Measurements from ENCODE around the gene PLEKHM2. TPM values are rescaled to one million over a fixed set of nuclear protein-coding genes. Genes with fewer than 3 reads are reported as not detected.

Gene PLEKHM2
- total RNA-seq, 1 experiment from 2014 or later: 45.9 TPM

DNA sequence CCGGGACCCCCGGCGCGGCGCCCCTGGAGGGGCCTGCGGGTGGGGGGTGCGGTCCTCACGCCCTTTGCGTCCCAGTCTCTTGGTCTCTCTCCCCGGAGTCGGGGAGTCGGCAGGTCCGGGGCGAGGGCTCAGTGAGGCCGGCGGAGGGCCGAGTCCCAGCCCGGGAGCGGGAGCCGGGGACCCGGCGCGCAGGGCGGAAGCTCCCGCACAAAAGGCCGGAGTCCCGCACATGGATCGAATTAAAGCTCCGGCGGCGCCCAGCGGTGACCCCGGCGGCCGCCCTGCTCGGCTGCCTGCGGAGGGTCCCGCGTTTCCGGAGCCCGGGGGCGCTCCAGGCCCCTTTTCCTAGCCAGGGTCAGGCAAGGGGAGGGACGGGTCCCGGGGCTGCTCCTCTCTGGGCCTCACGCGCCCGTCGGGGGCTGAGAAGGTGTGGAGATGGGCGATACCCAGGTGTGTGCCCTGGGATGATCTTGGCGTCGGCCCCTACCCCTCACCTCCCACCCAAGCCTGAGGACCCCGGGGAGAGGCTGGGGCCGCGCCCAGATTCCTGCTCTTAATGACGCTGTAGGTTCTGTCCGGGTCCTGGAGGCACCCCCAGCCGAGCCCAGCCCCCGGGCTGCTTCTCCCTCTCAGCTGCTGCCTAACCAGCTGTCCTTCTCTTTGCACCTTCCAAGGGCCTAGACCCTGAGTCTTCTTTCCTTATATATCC, 75.0 kb downstream of the PLEKHM2 start:
- H3K9me3 ChIP-seq (ENCODE audit: control insufficient read depth, low read depth, low read length): no peaks in the 10 kb centered on the region
- no peak overlapping the region for H3T11ph ChIP-seq (ENCODE audit: low read length)
- peaks cover 18% of the 10 kb centered on the region; the same call in 1 of the 2 replicates for H3K4me1 ChIP-seq (ENCODE audit: insufficient read depth, low read length)
- H3K14ac ChIP-seq (ENCODE audit: insufficient read depth, low read length): peak overlapping the region; percentile 93
- Mint-ChIP-seq H3K36me3 (ENCODE audit: insufficient read depth in 1 of 3, low read depth in 3 of 3) (peaks cover 10 to 14% (median 14%) of the 10 kb centered on the region in 3 experiments; a peak in 6 of 7 replicates), H3K27ac (peak overlapping the region in 2 of 3 experiments; percentile 51 to 85; a peak in 4 of 7 replicates), H3K9me3 (no peaks in the 10 kb centered on the region), H3K4me3 (peak overlapping the region; percentile 84 to 89), H3K27me3 (ENCODE audit: low read depth) (peaks cover 18% of the 10 kb centered on the region), H3K4me1 (peaks cover 42 to 53% of the 10 kb centered on the region in 2 experiments)
- DNase-seq: no peak
- H3K4ac ChIP-seq (ENCODE audit: low read depth, low read length): peak overlapping the region; percentile 71
- peak overlapping the region; percentile 76 for H3K9ac ChIP-seq (ENCODE audit: extremely low read depth, insufficient read length, low read length)
- H3K23ac ChIP-seq (ENCODE audit: insufficient read length, low read depth, low read length): no peak overlapping the region
- H4K5ac ChIP-seq (ENCODE audit: insufficient read length, low read depth, low read length): no peak overlapping the region
- peaks cover 14% of the 10 kb centered on the region for H3K23me2 ChIP-seq (ENCODE audit: insufficient read length, low read depth, low read length, poor library complexity, severe bottlenecking)
- TF ChIP-seq CTCF (conservative IDR thresholded peaks at IDR 0.05): no peak
- no peak overlapping the region for H2AK5ac ChIP-seq (ENCODE audit: insufficient read length, low read length)
- peaks cover 21% of the 10 kb centered on the region; the same call in 1 of the 2 replicates for H3K79me2 ChIP-seq (ENCODE audit: insufficient read depth, low read length)
- no CpG with 5 or more reads among the region's 58 CpGs for whole genome bisulfite sequencing (ENCODE audit: extremely low coverage, insufficient read length, low lambda C conversion rate)
- no peak overlapping the region for H2BK20ac ChIP-seq (ENCODE audit: low read depth, low read length, poor library complexity, severe bottlenecking)
- H2BK5ac ChIP-seq (ENCODE audit: insufficient read length, low read length): no peak overlapping the region
- H4K20me1 ChIP-seq (ENCODE audit: control insufficient read depth, insufficient read depth, insufficient read length): no peaks in the 10 kb centered on the region
- peak overlapping the region; percentile 89 for H3K4me2 ChIP-seq (ENCODE audit: insufficient read depth, insufficient read length, low read length)
- H2BK120ac ChIP-seq (ENCODE audit: low read depth, low read length, poor library complexity, severe bottlenecking): no peak overlapping the region
- no peaks in the 10 kb centered on the region for H3K27me3 ChIP-seq (ENCODE audit: insufficient read depth, low read length)
- no peak overlapping the region for H2BK12ac ChIP-seq (ENCODE audit: insufficient read length, low read depth, low read length)
- no peak overlapping the region for H4K91ac ChIP-seq (ENCODE audit: insufficient read length, low read depth, low read length)
- no peak overlapping the region for H3K27ac ChIP-seq (ENCODE audit: insufficient read length, low read depth, low read length)
- H2BK15ac ChIP-seq (ENCODE audit: low read depth, low read length): no peak overlapping the region
- no peaks in the 10 kb centered on the region for H3K79me1 ChIP-seq (ENCODE audit: insufficient read depth, low read depth, low read length, poor library complexity, severe bottlenecking)
- no peak overlapping the region for H3K56ac ChIP-seq (ENCODE audit: insufficient read length, low read depth, low read length)
- H2AFZ ChIP-seq (ENCODE audit: low read length): no peak overlapping the region
- no peak overlapping the region for H4K8ac ChIP-seq (replicated peaks; ENCODE audit: insufficient read length, low read depth, low read length)
- peak overlapping the region; percentile 90 for H3K18ac ChIP-seq (ENCODE audit: insufficient read length, low read depth, low read length)
